Panc1 (cell line): ENCODE results near the gene IWS1. TPM values are rescaled to one million over a fixed set of nuclear protein-coding genes. Genes with fewer than 3 reads are reported as not detected.

Experiments used
- ATAC-seq: fragments of 200-7000 bp; cut with Tn5 transposase; 2 replicates; pipeline ENCODE4 v1.9.1; 2020; ENCODE audit warnings: mild to moderate bottlenecking, moderate library complexity
- BruUV-seq: library from RNA; stranded (reverse); fragments of 400-500 nt; replicated peaks from 2 replicates; lab custom pipeline; 2021; lab: Mats Ljungman, UMichigan
- CTCF ChIA-PET: fragments of 300-600 bp; sonication (Branson Sonifier 250); formaldehyde crosslinking; loops from one replicate; lab custom pipeline; 2022; ENCODE audit warnings: antibody characterized with exemption; lab: Charles Lee
- POLR2A ChIA-PET: fragments of 300-600 bp; sonication (Branson Sonifier 250); formaldehyde crosslinking; loops from one replicate; lab custom pipeline; 2022; ENCODE audit warnings: antibody characterized with exemption; lab: Charles Lee
- DNase-seq: peaks from one replicate; pipeline ENCODE4 v3.0.0-alpha.2; 2010; ENCODE audit warnings: low read depth, low spot score
- H3K27ac ChIP-seq: 2 replicates; pipeline ENCODE4 v1.5.1; 2011; ENCODE audit warnings: mild to moderate bottlenecking, low read length, inconsistent platforms
- H3K27me3 ChIP-seq: fragments of 200-500 bp; sonication (Bioruptor generic); 2 replicates; pipeline ENCODE4 v1.6.0; 2014; ENCODE audit warnings: low read length, inconsistent platforms; ENCODE audit not compliant: control insufficient read depth, insufficient read depth
- H3K36me3 ChIP-seq: fragments of 200-500 bp; sonication (Bioruptor generic); 2 replicates; pipeline ENCODE4 v1.5.1; 2014; ENCODE audit warnings: inconsistent platforms, mild to moderate bottlenecking, low read length, moderate library complexity; ENCODE audit not compliant: control insufficient read depth, insufficient read depth
- H3K4me1 ChIP-seq: 2 replicates; pipeline ENCODE4 v1.5.1; 2011; ENCODE audit warnings: inconsistent platforms, mild to moderate bottlenecking, low read length, moderate library complexity; ENCODE audit not compliant: control insufficient read depth, insufficient read depth
- H3K4me3 ChIP-seq, 2 experiments: 2 replicates each; pipeline ENCODE4 v1.5.1; 2011 to 2012; ENCODE audit warnings: low read depth in 2 of 2, low read length in 2 of 2, mild to moderate bottlenecking in 2 of 2, inconsistent platforms in 1 of 2, moderate library complexity in 1 of 2
- H3K9me3 ChIP-seq: fragments of 200-500 bp; sonication (Bioruptor generic); 2 replicates; pipeline ENCODE4 v1.5.1; 2014; ENCODE audit warnings: low read depth, mild to moderate bottlenecking, inconsistent platforms, low read length, moderate library complexity; ENCODE audit not compliant: control insufficient read depth, insufficient read depth
- POLR2AphosphoS5 ChIP-seq: IDR thresholded peaks from 2 replicates; pipeline ENCODE4 v1.6.1; 2012; ENCODE audit warnings: mild to moderate bottlenecking, low read depth, low read length, moderate library complexity
- SIN3A ChIP-seq: IDR thresholded peaks from 2 replicates; pipeline ENCODE4 v1.6.1; 2012; ENCODE audit warnings: low read depth, mild to moderate bottlenecking, low read length, moderate library complexity, borderline replicate concordance; ENCODE audit not compliant: insufficient read depth
- TCF7L2 ChIP-seq: IDR thresholded peaks from 2 replicates; pipeline ENCODE4 v1.6.1; 2011; ENCODE audit warnings: mild to moderate bottlenecking, low read depth, low read length, inconsistent platforms
- in situ Hi-C: cut with HindIII; loops from 2 replicates; pipeline ENCODE4 v1.10.0; 2016; ENCODE audit warnings: low sequenced_read_pairs, low pct_unique_long_range_greater_than_20kb
- intact Hi-C: fragments of 100-400 bp; cut with micrococcal nuclease; formaldehyde crosslinking; loops from one replicate; pipeline ENCODE4 v1.10.0; 2022; ENCODE audit not compliant: unreplicated experiment
- total RNA-seq: library from RNA; stranded (reverse); gene quantifications from one replicate; pipeline ENCODE4 v1.2.1, GENCODE V29; 2021; ENCODE audit not compliant: unreplicated experiment
- TF ChIP-seq, protein P1 (sequence below), 2 experiments: IDR thresholded peaks; 2 replicates each; pipeline ENCODE4 v1.6.1; 2011 to 2012; ENCODE audit warnings: low read depth in 2 of 2, control low read depth in 1 of 2, low read length in 1 of 2, mild to moderate bottlenecking in 1 of 2, moderate library complexity in 1 of 2; ENCODE audit not compliant: insufficient read depth in 1 of 2
- TF ChIP-seq, protein P2 (sequence below): fragments of 450-650 bp; IDR thresholded peaks from 2 replicates; pipeline ENCODE4 v1.5.1; 2017; ENCODE audit warnings: mild to moderate bottlenecking

IWS1 gene
- total RNA-seq, 1 experiment from 2014 or later, result 48.6 TPM

DNA sequence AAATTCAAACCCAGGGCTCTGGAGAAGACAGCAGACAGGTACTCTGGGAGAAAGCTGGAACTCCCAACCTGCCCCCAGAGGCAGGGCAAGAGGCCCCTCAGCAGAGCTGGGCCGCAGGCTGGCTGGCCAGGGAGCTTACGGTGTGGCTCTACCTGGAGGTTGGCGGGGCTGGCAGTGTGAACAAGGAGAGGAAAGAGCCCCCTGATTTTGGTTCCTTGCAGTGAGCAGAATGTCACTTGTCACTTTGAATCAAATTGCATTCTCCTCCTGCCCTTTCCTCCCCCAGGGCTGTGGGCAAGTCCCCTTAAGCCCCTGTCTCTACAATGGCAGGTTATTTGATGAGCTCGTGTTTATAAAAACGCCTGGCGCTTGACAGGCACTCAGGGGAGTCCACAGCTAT, 41.8 kb upstream of the IWS1 start:
- intact Hi-C loops (no loop called here), in situ Hi-C loops (no loop called here)
- DNase-seq (no peak), ATAC-seq (no peak)
- Histone ChIP-seq H3K9me3 (no peaks in the 10 kb centered on the region), H3K27ac (no peak overlapping the region), H3K27me3 (no peaks in the 10 kb centered on the region), H3K4me1 (no peaks in the 10 kb centered on the region), H3K36me3 (no peaks in the 10 kb centered on the region), H3K4me3 (no peak overlapping the region)
- CTCF ChIA-PET, result no interaction called here
- no TSS peak for BruUV-seq
- POLR2A ChIA-PET, result no interaction called here
- TF ChIP-seq, protein P1, sequence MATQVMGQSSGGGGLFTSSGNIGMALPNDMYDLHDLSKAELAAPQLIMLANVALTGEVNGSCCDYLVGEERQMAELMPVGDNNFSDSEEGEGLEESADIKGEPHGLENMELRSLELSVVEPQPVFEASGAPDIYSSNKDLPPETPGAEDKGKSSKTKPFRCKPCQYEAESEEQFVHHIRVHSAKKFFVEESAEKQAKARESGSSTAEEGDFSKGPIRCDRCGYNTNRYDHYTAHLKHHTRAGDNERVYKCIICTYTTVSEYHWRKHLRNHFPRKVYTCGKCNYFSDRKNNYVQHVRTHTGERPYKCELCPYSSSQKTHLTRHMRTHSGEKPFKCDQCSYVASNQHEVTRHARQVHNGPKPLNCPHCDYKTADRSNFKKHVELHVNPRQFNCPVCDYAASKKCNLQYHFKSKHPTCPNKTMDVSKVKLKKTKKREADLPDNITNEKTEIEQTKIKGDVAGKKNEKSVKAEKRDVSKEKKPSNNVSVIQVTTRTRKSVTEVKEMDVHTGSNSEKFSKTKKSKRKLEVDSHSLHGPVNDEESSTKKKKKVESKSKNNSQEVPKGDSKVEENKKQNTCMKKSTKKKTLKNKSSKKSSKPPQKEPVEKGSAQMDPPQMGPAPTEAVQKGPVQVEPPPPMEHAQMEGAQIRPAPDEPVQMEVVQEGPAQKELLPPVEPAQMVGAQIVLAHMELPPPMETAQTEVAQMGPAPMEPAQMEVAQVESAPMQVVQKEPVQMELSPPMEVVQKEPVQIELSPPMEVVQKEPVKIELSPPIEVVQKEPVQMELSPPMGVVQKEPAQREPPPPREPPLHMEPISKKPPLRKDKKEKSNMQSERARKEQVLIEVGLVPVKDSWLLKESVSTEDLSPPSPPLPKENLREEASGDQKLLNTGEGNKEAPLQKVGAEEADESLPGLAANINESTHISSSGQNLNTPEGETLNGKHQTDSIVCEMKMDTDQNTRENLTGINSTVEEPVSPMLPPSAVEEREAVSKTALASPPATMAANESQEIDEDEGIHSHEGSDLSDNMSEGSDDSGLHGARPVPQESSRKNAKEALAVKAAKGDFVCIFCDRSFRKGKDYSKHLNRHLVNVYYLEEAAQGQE (IDR thresholded peaks at IDR 0.05; ENCODE audit: insufficient read depth in 1 of 2, low read depth in 2 of 2, low read length in 1 of 2), result no peak
- TF ChIP-seq POLR2AphosphoS5 (no peak), SIN3A (no peak), TCF7L2 (no peak)
- TF ChIP-seq, protein P2, sequence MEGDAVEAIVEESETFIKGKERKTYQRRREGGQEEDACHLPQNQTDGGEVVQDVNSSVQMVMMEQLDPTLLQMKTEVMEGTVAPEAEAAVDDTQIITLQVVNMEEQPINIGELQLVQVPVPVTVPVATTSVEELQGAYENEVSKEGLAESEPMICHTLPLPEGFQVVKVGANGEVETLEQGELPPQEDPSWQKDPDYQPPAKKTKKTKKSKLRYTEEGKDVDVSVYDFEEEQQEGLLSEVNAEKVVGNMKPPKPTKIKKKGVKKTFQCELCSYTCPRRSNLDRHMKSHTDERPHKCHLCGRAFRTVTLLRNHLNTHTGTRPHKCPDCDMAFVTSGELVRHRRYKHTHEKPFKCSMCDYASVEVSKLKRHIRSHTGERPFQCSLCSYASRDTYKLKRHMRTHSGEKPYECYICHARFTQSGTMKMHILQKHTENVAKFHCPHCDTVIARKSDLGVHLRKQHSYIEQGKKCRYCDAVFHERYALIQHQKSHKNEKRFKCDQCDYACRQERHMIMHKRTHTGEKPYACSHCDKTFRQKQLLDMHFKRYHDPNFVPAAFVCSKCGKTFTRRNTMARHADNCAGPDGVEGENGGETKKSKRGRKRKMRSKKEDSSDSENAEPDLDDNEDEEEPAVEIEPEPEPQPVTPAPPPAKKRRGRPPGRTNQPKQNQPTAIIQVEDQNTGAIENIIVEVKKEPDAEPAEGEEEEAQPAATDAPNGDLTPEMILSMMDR, result no peak

DNA sequence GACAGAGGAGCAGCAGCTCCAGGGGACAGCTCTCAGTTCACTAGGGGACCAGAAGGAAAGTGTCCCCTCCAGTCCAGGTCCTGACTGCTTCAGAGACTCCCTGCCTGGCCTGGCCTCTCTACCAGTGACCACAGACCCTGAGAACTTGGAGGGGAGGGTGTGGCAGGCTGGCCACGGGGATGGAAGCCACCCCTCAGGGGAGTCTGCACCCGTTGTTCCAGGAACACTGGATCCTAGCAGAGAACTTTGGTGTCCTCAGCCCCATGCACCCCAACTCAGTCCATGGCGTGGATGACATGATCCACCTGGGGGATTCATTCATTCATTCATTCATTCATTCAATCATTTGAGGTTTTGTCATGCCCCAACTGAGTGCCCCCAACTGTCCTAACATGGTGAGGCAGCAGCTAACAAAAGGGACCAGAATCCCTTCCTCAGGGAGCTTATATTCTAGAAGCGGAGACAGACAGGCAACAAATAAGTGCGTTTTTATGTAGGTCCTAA, 41.1 kb upstream of the IWS1 start:
- H3K27ac ChIP-seq, result no peak overlapping the region
- intact Hi-C loops, result no loop called here
- no TSS peak for BruUV-seq
- no peaks in the 10 kb centered on the region for H3K27me3 ChIP-seq
- no peaks in the 10 kb centered on the region for H3K36me3 ChIP-seq
- ATAC-seq (no peak), DNase-seq (no peak)
- H3K4me1 ChIP-seq, result no peaks in the 10 kb centered on the region
- no peaks in the 10 kb centered on the region for H3K9me3 ChIP-seq
- in situ Hi-C loops, result no loop called here
- TF ChIP-seq, protein P2, result no peak
- TF ChIP-seq SIN3A (no peak), POLR2AphosphoS5 (no peak)
- ChIA-PET POLR2A (interaction anchor here (0.5 kb wide), 1 partner anchor 37 kb away, joined by 3 read pairs; no protein-coding TSS in a partner anchor), CTCF (no interaction called here)
- H3K4me3 ChIP-seq, result no peak overlapping the region
